ENCODE results near the gene CYB5R4. TPM values are rescaled to one million over a fixed set of nuclear protein-coding genes. Genes with fewer than 3 reads are reported as not detected.
A peak's percentile ranks its signal among the peaks of the same experiment; 100 is the strongest.

CYB5R4 gene
- total and polyA plus RNA-seq, 2 of the 13 experiments (the other 11 are each of a cell fraction or from before 2014, with no cell fraction given), result 5.3 to 26.1 TPM

DNA sequence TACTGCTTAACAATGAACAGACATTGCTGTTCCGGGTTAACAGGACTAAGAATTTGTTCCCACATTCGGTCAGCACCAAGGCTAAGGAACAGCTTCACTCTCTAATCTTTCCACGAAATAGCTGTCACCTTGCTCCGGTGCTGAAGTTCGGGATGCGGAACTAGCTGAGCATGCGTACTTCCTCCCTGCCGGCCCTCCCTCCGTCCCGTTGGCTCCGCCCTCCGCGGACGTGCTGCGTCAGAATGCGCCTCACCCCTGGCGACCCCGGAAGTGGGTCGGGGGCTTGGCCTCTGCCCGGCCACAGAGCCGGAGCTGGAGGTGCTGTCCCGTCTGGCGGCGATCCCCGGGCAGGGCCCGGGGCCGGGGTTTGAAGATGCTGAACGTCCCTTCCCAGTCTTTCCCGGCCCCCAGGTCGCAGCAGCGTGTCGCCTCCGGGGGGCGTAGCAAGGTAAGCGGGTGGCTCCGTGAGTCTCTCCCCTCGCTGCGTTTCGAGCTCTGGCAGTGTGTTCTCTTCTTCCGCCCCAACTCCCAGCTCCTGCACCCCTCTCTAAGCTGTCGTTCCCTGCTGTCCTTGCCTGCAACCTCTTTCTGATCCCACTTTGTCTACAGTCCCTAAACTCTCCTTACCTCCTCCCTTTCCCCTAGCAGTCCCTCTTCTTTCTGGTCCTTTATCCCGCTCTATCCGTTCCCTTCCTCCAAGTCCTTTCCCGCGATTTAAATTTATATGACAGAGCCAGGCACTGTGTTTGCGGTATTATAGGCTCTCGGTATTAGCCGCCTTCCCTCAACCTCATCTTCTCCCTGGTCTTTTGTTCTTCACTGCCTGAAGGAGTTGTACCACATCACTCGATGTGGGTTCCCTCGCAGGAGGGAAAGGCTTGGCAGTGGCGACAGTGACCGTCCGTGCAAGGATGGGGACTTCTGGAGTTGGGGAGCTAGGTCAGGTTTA is at the start of gene CYB5R4 (continued):
- TF ChIP-seq, protein P1, sequence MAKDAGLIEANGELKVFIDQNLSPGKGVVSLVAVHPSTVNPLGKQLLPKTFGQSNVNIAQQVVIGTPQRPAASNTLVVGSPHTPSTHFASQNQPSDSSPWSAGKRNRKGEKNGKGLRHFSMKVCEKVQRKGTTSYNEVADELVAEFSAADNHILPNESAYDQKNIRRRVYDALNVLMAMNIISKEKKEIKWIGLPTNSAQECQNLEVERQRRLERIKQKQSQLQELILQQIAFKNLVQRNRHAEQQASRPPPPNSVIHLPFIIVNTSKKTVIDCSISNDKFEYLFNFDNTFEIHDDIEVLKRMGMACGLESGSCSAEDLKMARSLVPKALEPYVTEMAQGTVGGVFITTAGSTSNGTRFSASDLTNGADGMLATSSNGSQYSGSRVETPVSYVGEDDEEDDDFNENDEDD (CRISPR knock-in tag; IDR thresholded peaks at IDR 0.05; ENCODE audit: borderline replicate concordance), result peak; percentile 47; the same call in 1 of the 2 replicates
- TF ChIP-seq ZNF841 (CRISPR knock-in tag; IDR thresholded peaks at IDR 0.05; ENCODE audit: borderline replicate concordance), result peak; percentile 54; the same call in 1 of the 2 replicates
- TF ChIP-seq, protein P2, sequence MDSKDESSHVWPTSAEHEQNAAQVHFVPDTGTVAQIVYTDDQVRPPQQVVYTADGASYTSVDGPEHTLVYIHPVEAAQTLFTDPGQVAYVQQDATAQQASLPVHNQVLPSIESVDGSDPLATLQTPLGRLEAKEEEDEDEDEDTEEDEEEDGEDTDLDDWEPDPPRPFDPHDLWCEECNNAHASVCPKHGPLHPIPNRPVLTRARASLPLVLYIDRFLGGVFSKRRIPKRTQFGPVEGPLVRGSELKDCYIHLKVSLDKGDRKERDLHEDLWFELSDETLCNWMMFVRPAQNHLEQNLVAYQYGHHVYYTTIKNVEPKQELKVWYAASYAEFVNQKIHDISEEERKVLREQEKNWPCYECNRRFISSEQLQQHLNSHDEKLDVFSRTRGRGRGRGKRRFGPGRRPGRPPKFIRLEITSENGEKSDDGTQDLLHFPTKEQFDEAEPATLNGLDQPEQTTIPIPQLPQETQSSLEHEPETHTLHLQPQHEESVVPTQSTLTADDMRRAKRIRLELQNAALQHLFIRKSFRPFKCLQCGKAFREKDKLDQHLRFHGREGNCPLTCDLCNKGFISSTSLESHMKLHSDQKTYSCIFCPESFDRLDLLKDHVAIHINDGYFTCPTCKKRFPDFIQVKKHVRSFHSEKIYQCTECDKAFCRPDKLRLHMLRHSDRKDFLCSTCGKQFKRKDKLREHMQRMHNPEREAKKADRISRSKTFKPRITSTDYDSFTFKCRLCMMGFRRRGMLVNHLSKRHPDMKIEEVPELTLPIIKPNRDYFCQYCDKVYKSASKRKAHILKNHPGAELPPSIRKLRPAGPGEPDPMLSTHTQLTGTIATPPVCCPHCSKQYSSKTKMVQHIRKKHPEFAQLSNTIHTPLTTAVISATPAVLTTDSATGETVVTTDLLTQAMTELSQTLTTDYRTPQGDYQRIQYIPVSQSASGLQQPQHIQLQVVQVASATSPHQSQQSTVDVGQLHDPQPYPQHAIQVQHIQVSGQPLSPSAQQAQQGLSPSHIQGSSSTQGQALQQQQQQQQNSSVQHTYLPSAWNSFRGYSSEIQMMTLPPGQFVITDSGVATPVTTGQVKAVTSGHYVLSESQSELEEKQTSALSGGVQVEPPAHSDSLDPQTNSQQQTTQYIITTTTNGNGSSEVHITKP (CRISPR knock-in tag; IDR thresholded peaks at IDR 0.05; ENCODE audit: low read depth), result peak; percentile 90
- peak; percentile 84 for TF ChIP-seq ZNF264 (CRISPR knock-in tag; IDR thresholded peaks at IDR 0.05)
- TF ChIP-seq GZF1 (CRISPR knock-in tag; IDR thresholded peaks at IDR 0.05), result peak; percentile 61; the same call in 1 of the 2 replicates
- TF ChIP-seq KMT2B (CRISPR knock-in tag; IDR thresholded peaks at IDR 0.05), result peak; percentile 92
- TF ChIP-seq ZFP37 (CRISPR knock-in tag; IDR thresholded peaks at IDR 0.05; ENCODE audit: borderline replicate concordance), result peak; percentile 98; the same call in 1 of the 2 replicates
- TF ChIP-seq RAD21 (CRISPR knock-in tag; IDR thresholded peaks at IDR 0.05), result peak; percentile 54; the same call in 1 of the 2 replicates
- peak; percentile 50 for TF ChIP-seq GABPA (IDR thresholded peaks at IDR 0.05; ENCODE audit: low read depth, low read length)
- peak; percentile 81 for TF ChIP-seq GABPA (CRISPR knock-in tag; IDR thresholded peaks at IDR 0.05; ENCODE audit: low read depth)
- peak; percentile 88 for TF ChIP-seq TCF7 (IDR thresholded peaks at IDR 0.05; ENCODE audit: low read depth)
- TF ChIP-seq, protein P3, sequence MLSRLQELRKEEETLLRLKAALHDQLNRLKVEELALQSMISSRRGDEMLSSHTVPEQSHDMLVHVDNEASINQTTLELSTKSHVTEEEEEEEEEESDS (CRISPR knock-in tag; IDR thresholded peaks at IDR 0.05; ENCODE audit: borderline replicate concordance), result peak; percentile 88; the same call in 1 of the 2 replicates
- TF ChIP-seq KAT8 (CRISPR knock-in tag; IDR thresholded peaks at IDR 0.05), result peak; percentile 96
- peak; percentile 55 for TF ChIP-seq HNF4A (CRISPR knock-in tag; IDR thresholded peaks at IDR 0.05)
- peak; percentile 97 for TF ChIP-seq ZNF616 (CRISPR knock-in tag; IDR thresholded peaks at IDR 0.05; ENCODE audit: low read depth)
- 0 out of 2 replicates have a peak, but pooled peaks have one; percentile 69 for TF ChIP-seq MLLT10 (CRISPR knock-in tag; IDR thresholded peaks at IDR 0.05)
- TF ChIP-seq TBL1XR1 (IDR thresholded peaks at IDR 0.05; ENCODE audit: borderline replicate concordance, low read length, partially characterized antibody), result no peak
- TF ChIP-seq FOXA1 (IDR thresholded peaks at IDR 0.05), result no peak
- peak; percentile 14; the same call in 1 of the 2 replicates for TF ChIP-seq FOXA1 (CRISPR knock-in tag; IDR thresholded peaks at IDR 0.05)
- TF ChIP-seq GATA4 (IDR thresholded peaks at IDR 0.05; ENCODE audit: borderline replicate concordance, low read depth), result 0 out of 2 replicates have a peak, but pooled peaks have one; percentile 57
- TF ChIP-seq BORCS8-MEF2B (CRISPR knock-in tag; IDR thresholded peaks at IDR 0.05), result peak; percentile 99
- TF ChIP-seq NONO (IDR thresholded peaks at IDR 0.05), result no peak
- TF ChIP-seq NONO (CRISPR knock-in tag; conservative IDR thresholded peaks at IDR 0.05), result peak; percentile 82
- peak; percentile 87; the same call in 1 of the 2 replicates for TF ChIP-seq ZNF253 (CRISPR knock-in tag; IDR thresholded peaks at IDR 0.05; ENCODE audit: borderline replicate concordance)
- TF ChIP-seq KLF9 (CRISPR knock-in tag; IDR thresholded peaks at IDR 0.05; ENCODE audit: low read depth), result peak; percentile 98
- no peak for TF ChIP-seq ZNF382 (CRISPR knock-in tag; IDR thresholded peaks at IDR 0.05; ENCODE audit: borderline replicate concordance)
- TF ChIP-seq ZMAT3 (CRISPR knock-in tag; conservative IDR thresholded peaks at IDR 0.05), result peak; percentile 98

Data from HepG2 (cell line).